Measurements from ENCODE around the gene FAM237A. TPM values are rescaled to one million over a fixed set of nuclear protein-coding genes. Genes with fewer than 3 reads are reported as not detected.

The FAM237A gene
- total RNA-seq, 1 experiment from 2014 or later = not detected

DNA sequence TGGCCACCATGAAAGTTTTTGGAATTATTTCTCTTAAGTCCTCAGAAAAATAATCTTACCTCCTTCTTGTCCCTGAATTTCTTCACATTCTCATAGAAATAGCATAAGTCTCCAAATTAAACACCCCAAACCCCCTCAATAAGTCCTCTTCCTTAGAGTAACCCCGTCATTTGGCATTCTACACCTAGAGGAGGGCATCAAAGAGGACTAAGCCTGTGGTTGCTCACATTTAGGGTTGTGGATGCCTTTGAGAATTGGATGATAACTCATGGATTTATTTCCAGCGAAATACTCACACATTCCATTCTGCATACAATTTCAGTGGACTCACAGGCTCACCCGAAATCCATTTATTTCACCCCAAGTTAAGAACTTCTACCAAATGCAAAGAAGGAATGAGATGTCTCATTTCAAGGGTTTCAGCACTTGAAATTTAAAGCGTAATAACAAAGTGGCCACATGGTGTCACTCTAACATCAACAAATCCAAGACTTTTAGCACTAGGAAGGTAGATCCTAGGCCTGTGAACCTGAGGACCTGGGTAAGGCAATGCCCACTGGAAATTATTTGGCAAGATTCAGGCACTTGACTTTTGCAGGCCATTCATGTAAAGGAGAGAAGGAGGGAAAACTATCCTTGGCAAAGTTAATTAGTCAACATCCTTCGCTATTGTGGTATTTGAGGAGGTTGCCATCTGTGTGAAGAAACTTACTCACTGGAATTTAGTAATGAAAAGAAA is 51.3 kb downstream of the FAM237A start:
- CTCF ChIA-PET = no interaction called here
- POLR2A ChIA-PET (ENCODE audit: low non-redundant PET) = no interaction called here
- H3K36me3 ChIP-seq (ENCODE audit: insufficient read depth, low read length, poor library complexity, severe bottlenecking) = no peaks in the 10 kb centered on the region
- intact Hi-C loops (cut with micrococcal nuclease; ENCODE audit: unreplicated experiment) = loop anchor here (1.0 to 10.0 kb wide), 5 partner anchors 89 to 1381 kb away; no protein-coding TSS in a partner anchor
- no peak overlapping the region for H3K27ac ChIP-seq (ENCODE audit: low read depth, low read length, poor library complexity, severe bottlenecking)
- peak; percentile 69 for DNase-seq (ENCODE audit: low spot score)
- H3K4me1 ChIP-seq (ENCODE audit: insufficient read depth, low read length, poor library complexity, severe bottlenecking) = no peaks in the 10 kb centered on the region
- BruUV-seq (replicated peaks) = no TSS peak
- H3K4me3 ChIP-seq (ENCODE audit: low read depth, low read length, poor library complexity, severe bottlenecking) = no peak overlapping the region
- H3K9me3 ChIP-seq (ENCODE audit: low read depth, low read length, poor library complexity, severe bottlenecking) = no peaks in the 10 kb centered on the region
- H3K27me3 ChIP-seq (replicated peaks; ENCODE audit: insufficient read depth, low read depth, low read length, poor library complexity) = peaks cover 22% of the 10 kb centered on the region
- TF ChIP-seq EZH2 (IDR thresholded peaks at IDR 0.05; ENCODE audit: borderline replicate concordance, low read depth, low read length, poor library complexity, severe bottlenecking) (no peak), CTCF (conservative IDR thresholded peaks at IDR 0.05; ENCODE audit: low read depth, low read length) (peak; percentile 71)

DNA sequence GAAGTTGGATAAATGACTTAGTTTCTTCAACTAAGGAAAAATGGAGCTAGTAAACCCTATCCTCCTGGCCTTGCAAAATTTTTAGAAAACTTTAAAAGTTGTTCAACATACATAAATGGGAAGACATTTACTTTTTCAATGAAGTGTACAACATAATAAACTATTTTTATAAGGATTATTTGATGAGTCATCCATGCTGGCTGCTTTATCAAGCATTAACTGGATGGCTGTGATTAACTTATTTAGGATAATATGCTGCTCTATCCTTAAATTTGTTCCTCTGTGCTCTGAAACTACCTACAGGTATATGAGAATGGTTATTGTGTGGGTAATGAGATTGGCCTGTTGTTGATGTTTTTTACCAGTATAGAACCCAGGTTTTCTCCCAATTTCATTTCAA is 54.6 kb downstream of the FAM237A start:
- no TSS peak for BruUV-seq (replicated peaks)
- POLR2A ChIA-PET (ENCODE audit: low non-redundant PET) = no interaction called here
- no peaks in the 10 kb centered on the region for H3K4me1 ChIP-seq (ENCODE audit: insufficient read depth, low read length, poor library complexity, severe bottlenecking)
- H3K27me3 ChIP-seq (replicated peaks; ENCODE audit: insufficient read depth, low read depth, low read length, poor library complexity) = peaks cover 28% of the 10 kb centered on the region
- CTCF ChIA-PET = interaction anchor here (0.5 kb wide), 1 partner anchor 1710 kb away, joined by 3 read pairs; no protein-coding TSS in a partner anchor
- H3K27ac ChIP-seq (ENCODE audit: low read depth, low read length, poor library complexity, severe bottlenecking) = no peak overlapping the region
- no peak overlapping the region for H3K4me3 ChIP-seq (ENCODE audit: low read depth, low read length, poor library complexity, severe bottlenecking)
- no peak for DNase-seq (ENCODE audit: low spot score)
- no peaks in the 10 kb centered on the region for H3K9me3 ChIP-seq (ENCODE audit: low read depth, low read length, poor library complexity, severe bottlenecking)
- intact Hi-C loops (cut with micrococcal nuclease; ENCODE audit: unreplicated experiment) = loop anchor here (10.0 kb wide), 2 partner anchors 588 to 1378 kb away; no protein-coding TSS in a partner anchor
- H3K36me3 ChIP-seq (ENCODE audit: insufficient read depth, low read length, poor library complexity, severe bottlenecking) = no peaks in the 10 kb centered on the region
- TF ChIP-seq CTCF (conservative IDR thresholded peaks at IDR 0.05; ENCODE audit: low read depth, low read length) (no peak), EZH2 (IDR thresholded peaks at IDR 0.05; ENCODE audit: borderline replicate concordance, low read depth, low read length, poor library complexity, severe bottlenecking) (no peak)

- H3K9me3 ChIP-seq (ENCODE audit: low read depth, low read length, poor library complexity, severe bottlenecking) = no peaks in the 10 kb centered on the region
- intact Hi-C loops (cut with micrococcal nuclease; ENCODE audit: unreplicated experiment) = loop anchor here (10.0 kb wide), 2 partner anchors 586 to 1376 kb away; no protein-coding TSS in a partner anchor
- CTCF ChIA-PET = no interaction called here
- TF ChIP-seq EZH2 (IDR thresholded peaks at IDR 0.05; ENCODE audit: borderline replicate concordance, low read depth, low read length, poor library complexity, severe bottlenecking) (no peak), CTCF (conservative IDR thresholded peaks at IDR 0.05; ENCODE audit: low read depth, low read length) (no peak)
- no peaks in the 10 kb centered on the region for H3K4me1 ChIP-seq (ENCODE audit: insufficient read depth, low read length, poor library complexity, severe bottlenecking)
- POLR2A ChIA-PET (ENCODE audit: low non-redundant PET) = no interaction called here
- no peaks in the 10 kb centered on the region for H3K36me3 ChIP-seq (ENCODE audit: insufficient read depth, low read length, poor library complexity, severe bottlenecking)
- peaks cover 39% of the 10 kb centered on the region for H3K27me3 ChIP-seq (replicated peaks; ENCODE audit: insufficient read depth, low read depth, low read length, poor library complexity)
- no peak overlapping the region for H3K27ac ChIP-seq (ENCODE audit: low read depth, low read length, poor library complexity, severe bottlenecking)
- no peak overlapping the region for H3K4me3 ChIP-seq (ENCODE audit: low read depth, low read length, poor library complexity, severe bottlenecking)
- no peak for DNase-seq (ENCODE audit: low spot score)
- BruUV-seq (replicated peaks) = no TSS peak
Measured at GRCh38 chr2:206698811-206699210, 56.5 kb downstream of the FAM237A start.

Other genes with a start within 250 kb of the FAM237A start
- gene ADAM23, start 199.0 kb upstream of the FAM237A start, total RNA-seq (2021) = 0.21 and 0.44 TPM in 2 replicates
- not detected in 2 replicates for gene DYTN, start 75.9 kb downstream of the FAM237A start, total RNA-seq (2021)
- 0.68 and 0.86 TPM in 2 replicates for gene MDH1B, start 122.8 kb downstream of the FAM237A start, total RNA-seq (2021)
- gene FASTKD2, start 123.1 kb downstream of the FAM237A start, total RNA-seq (2021) = 27.3 and 35.4 TPM in 2 replicates